ENCODE measurements around the gene PERM1. TPM values are rescaled to one million over a fixed set of nuclear protein-coding genes. Genes with fewer than 3 reads are reported as not detected.

PERM1 gene
- total RNA-seq, 2 experiments from 2014 or later = not detected

- ATAC-seq (no peak), DNase-seq (no peak)
- intact Hi-C loops (cut with DNase I, micrococcal nuclease) = loop anchor here (2.0 kb wide), 2 partner anchors 20 to 36 kb away; no protein-coding TSS in a partner anchor
- ChIA-PET CTCF (interaction anchor here (0.7 kb wide), 1 partner anchor 35 kb away, joined by 3 read pairs; no protein-coding TSS in a partner anchor), POLR2A (interaction anchor here (1.0 kb wide), 1 partner anchor 18 kb away, joined by 4 read pairs; the partner anchor contains the start of gene NOC2L)
- Mint-ChIP-seq H3K9me3 (ENCODE audit: low read depth) (no peaks in the 10 kb centered on the region), H3K4me3 (peak overlapping the region; percentile 39), H3K27me3 (peaks cover 14% of the 10 kb centered on the region), H3K4me1 (peaks cover 5% of the 10 kb centered on the region), H3K27ac (no peak overlapping the region), H3K36me3 (ENCODE audit: low read depth) (peaks cover 11% of the 10 kb centered on the region)
Measured at GRCh38 chr1:941015-941587, 40.8 kb downstream of the PERM1 start.

- Mint-ChIP-seq H3K4me1 (peaks cover 8% of the 10 kb centered on the region), H3K27me3 (peaks cover 17% of the 10 kb centered on the region), H3K27ac (no peak overlapping the region), H3K36me3 (ENCODE audit: low read depth) (peaks cover 5% of the 10 kb centered on the region), H3K4me3 (peak overlapping the region; percentile 10), H3K9me3 (ENCODE audit: low read depth) (no peaks in the 10 kb centered on the region)
- peak; percentile 6 for ATAC-seq
- CTCF ChIA-PET = interaction anchor here (0.7 to 1.1 kb wide), 2 partner anchors 34 to 77 kb away, joined by 3 to 5 read pairs; no protein-coding TSS in a partner anchor
- POLR2A ChIA-PET = interaction anchor here (1.0 kb wide), 1 partner anchor 19 kb away, joined by 4 read pairs; the partner anchor contains the start of gene NOC2L
- intact Hi-C loops (cut with DNase I, micrococcal nuclease) = loop anchor here (2.0 kb wide), 2 partner anchors 20 to 36 kb away; no protein-coding TSS in a partner anchor
- DNase-seq = peak; percentile 44
Measured at GRCh38 chr1:940107-941014, 41.5 kb downstream of the PERM1 start.

- ChIA-PET CTCF (interaction anchor here (1.1 kb wide), 1 partner anchor 78 kb away, joined by 5 read pairs; no protein-coding TSS in a partner anchor), POLR2A (no interaction called here)
- H3K9me3 Mint-ChIP-seq (ENCODE audit: low read depth) = no peaks in the 10 kb centered on the region
- peaks cover 1% of the 10 kb centered on the region for H3K36me3 Mint-ChIP-seq (ENCODE audit: low read depth)
- intact Hi-C loops (cut with DNase I, micrococcal nuclease) = loop anchor here (2.0 to 5.0 kb wide), 3 partner anchors 19 to 37 kb away; no protein-coding TSS in a partner anchor
- H3K27ac Mint-ChIP-seq = no peak overlapping the region
- H3K4me1 Mint-ChIP-seq = peaks cover 14% of the 10 kb centered on the region
- ATAC-seq = no peak
- H3K27me3 Mint-ChIP-seq = peaks cover 22% of the 10 kb centered on the region
- H3K4me3 Mint-ChIP-seq = no peak overlapping the region
- DNase-seq = no peak
Measured at GRCh38 chr1:939511-940106, 42.3 kb downstream of the PERM1 start.

GRCh38 chr1:938711-939489 is 43.0 kb downstream of the PERM1 start:
- peaks cover 22% of the 10 kb centered on the region for H3K27me3 Mint-ChIP-seq
- ChIA-PET POLR2A (no interaction called here), CTCF (no interaction called here)
- ATAC-seq (no peak), DNase-seq (no peak)
- no peak overlapping the region for H3K4me3 Mint-ChIP-seq
- H3K9me3 Mint-ChIP-seq (ENCODE audit: low read depth) = no peaks in the 10 kb centered on the region
- no peak overlapping the region for H3K27ac Mint-ChIP-seq
- intact Hi-C loops (cut with DNase I, micrococcal nuclease) = loop anchor here in 1 of 2 experiments (5.0 kb wide), 1 partner anchor 37 kb away; no protein-coding TSS in a partner anchor
- peaks cover 14% of the 10 kb centered on the region for H3K4me1 Mint-ChIP-seq
- peaks cover 1% of the 10 kb centered on the region for H3K36me3 Mint-ChIP-seq (ENCODE audit: low read depth)

GRCh38 chr1:938088-938683 is 43.7 kb downstream of the PERM1 start:
- H3K27me3 Mint-ChIP-seq = peaks cover 22% of the 10 kb centered on the region
- DNase-seq = peak; percentile 50
- no peak overlapping the region for H3K27ac Mint-ChIP-seq
- H3K4me3 Mint-ChIP-seq = no peak overlapping the region
- intact Hi-C loops (cut with DNase I, micrococcal nuclease) = loop anchor here in 1 of 2 experiments (5.0 kb wide), 1 partner anchor 36 kb away; no protein-coding TSS in a partner anchor
- H3K9me3 Mint-ChIP-seq (ENCODE audit: low read depth) = no peaks in the 10 kb centered on the region
- ATAC-seq = peak; percentile 37
- ChIA-PET POLR2A (no interaction called here), CTCF (interaction anchor here (0.7 kb wide), 1 partner anchor 89 kb away, joined by 3 read pairs; no protein-coding TSS in a partner anchor)
- no peaks in the 10 kb centered on the region for H3K36me3 Mint-ChIP-seq (ENCODE audit: low read depth)
- H3K4me1 Mint-ChIP-seq = peaks cover 14% of the 10 kb centered on the region

GRCh38 chr1:937521-937920 is 44.4 kb downstream of the PERM1 start:
- H3K4me3 Mint-ChIP-seq = no peak overlapping the region
- ChIA-PET POLR2A (no interaction called here), CTCF (no interaction called here)
- DNase-seq (no peak), ATAC-seq (no peak)
- H3K36me3 Mint-ChIP-seq (ENCODE audit: low read depth) = no peaks in the 10 kb centered on the region
- H3K9me3 Mint-ChIP-seq (ENCODE audit: low read depth) = no peaks in the 10 kb centered on the region
- peaks cover 22% of the 10 kb centered on the region for H3K27me3 Mint-ChIP-seq
- peaks cover 14% of the 10 kb centered on the region for H3K4me1 Mint-ChIP-seq
- no peak overlapping the region for H3K27ac Mint-ChIP-seq
- intact Hi-C loops (cut with DNase I, micrococcal nuclease) = loop anchor here in 1 of 2 experiments (5.0 kb wide), 1 partner anchor 35 kb away; no protein-coding TSS in a partner anchor

GRCh38 chr1:936348-937264 is 45.3 kb downstream of the PERM1 start:
- H3K9me3 Mint-ChIP-seq (ENCODE audit: low read depth) = no peaks in the 10 kb centered on the region
- no peak overlapping the region for H3K27ac Mint-ChIP-seq
- CTCF ChIA-PET = no interaction called here
- POLR2A ChIA-PET = no interaction called here
- peaks cover 14% of the 10 kb centered on the region for H3K4me1 Mint-ChIP-seq
- no peaks in the 10 kb centered on the region for H3K36me3 Mint-ChIP-seq (ENCODE audit: low read depth)
- intact Hi-C loops (cut with DNase I, micrococcal nuclease) = loop anchor here in 1 of 2 experiments (5.0 kb wide), 1 partner anchor 34 kb away; no protein-coding TSS in a partner anchor
- no peak overlapping the region for H3K4me3 Mint-ChIP-seq
- DNase-seq (no peak), ATAC-seq (no peak)
- H3K27me3 Mint-ChIP-seq = peaks cover 22% of the 10 kb centered on the region

GRCh38 chr1:935751-936231 is 46.1 kb downstream of the PERM1 start:
- intact Hi-C loops (cut with DNase I, micrococcal nuclease) = loop anchor here in 1 of 2 experiments (5.0 kb wide), 1 partner anchor 33 kb away; no protein-coding TSS in a partner anchor
- CTCF ChIA-PET = no interaction called here
- DNase-seq (no peak), ATAC-seq (no peak)
- peaks cover 21% of the 10 kb centered on the region for H3K27me3 Mint-ChIP-seq
- no peaks in the 10 kb centered on the region for H3K9me3 Mint-ChIP-seq (ENCODE audit: low read depth)
- no peak overlapping the region for H3K4me3 Mint-ChIP-seq
- no peak overlapping the region for H3K27ac Mint-ChIP-seq
- no peaks in the 10 kb centered on the region for H3K36me3 Mint-ChIP-seq (ENCODE audit: low read depth)
- peaks cover 10% of the 10 kb centered on the region for H3K4me1 Mint-ChIP-seq
- POLR2A ChIA-PET = no interaction called here

- intact Hi-C loops (cut with DNase I, micrococcal nuclease) = loop anchor here in 1 of 2 experiments (5.0 kb wide), 1 partner anchor 33 kb away; no protein-coding TSS in a partner anchor
- DNase-seq (peak; percentile 35), ATAC-seq (no peak)
- H3K9me3 Mint-ChIP-seq (ENCODE audit: low read depth) = no peaks in the 10 kb centered on the region
- POLR2A ChIA-PET = no interaction called here
- H3K4me3 Mint-ChIP-seq = no peak overlapping the region
- peaks cover 9% of the 10 kb centered on the region for H3K4me1 Mint-ChIP-seq
- no peaks in the 10 kb centered on the region for H3K36me3 Mint-ChIP-seq (ENCODE audit: low read depth)
- CTCF ChIA-PET = no interaction called here
- H3K27me3 Mint-ChIP-seq = peaks cover 19% of the 10 kb centered on the region
- no peak overlapping the region for H3K27ac Mint-ChIP-seq
Measured at GRCh38 chr1:934991-935750, 46.7 kb downstream of the PERM1 start.
